ENCODE data around the gene VAMP8.
A peak's percentile ranks its signal among the peaks of the same experiment; 100 is the strongest.

The VAMP8 gene

DNA sequence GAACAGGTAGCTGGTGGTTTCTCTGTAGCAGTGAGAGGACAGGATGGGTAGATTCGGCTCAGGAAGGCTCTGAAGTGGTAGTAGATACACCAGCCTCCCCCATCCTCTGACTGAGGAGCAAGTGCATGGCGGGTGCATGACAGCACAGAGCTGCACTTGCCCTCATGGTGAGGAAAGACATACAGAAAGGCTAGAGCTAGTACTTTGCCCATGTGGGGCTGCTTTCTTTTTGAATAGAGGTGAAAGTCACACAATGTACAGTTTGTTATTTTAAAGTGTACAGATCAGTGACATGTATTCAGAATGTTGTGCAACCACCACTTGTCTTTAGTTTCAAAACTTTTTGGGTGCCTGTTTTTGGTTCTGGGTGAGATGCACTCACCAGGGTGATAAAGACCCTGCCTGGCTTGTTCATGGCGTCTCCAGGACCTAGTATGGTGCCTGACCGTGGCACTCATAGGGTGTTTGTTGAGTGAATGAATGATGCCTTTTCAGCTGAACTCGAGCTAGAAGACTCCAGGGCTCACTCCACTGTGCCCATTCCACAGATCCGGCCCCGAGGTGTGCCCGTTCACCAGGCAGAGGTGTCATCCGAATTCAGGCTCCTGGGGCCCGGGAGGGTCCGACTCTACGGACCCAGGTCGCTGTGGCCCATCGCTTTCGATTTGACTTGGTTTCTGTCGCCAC, 6.4 kb downstream of the VAMP8 start:
- TF ChIP-seq, protein P1, sequence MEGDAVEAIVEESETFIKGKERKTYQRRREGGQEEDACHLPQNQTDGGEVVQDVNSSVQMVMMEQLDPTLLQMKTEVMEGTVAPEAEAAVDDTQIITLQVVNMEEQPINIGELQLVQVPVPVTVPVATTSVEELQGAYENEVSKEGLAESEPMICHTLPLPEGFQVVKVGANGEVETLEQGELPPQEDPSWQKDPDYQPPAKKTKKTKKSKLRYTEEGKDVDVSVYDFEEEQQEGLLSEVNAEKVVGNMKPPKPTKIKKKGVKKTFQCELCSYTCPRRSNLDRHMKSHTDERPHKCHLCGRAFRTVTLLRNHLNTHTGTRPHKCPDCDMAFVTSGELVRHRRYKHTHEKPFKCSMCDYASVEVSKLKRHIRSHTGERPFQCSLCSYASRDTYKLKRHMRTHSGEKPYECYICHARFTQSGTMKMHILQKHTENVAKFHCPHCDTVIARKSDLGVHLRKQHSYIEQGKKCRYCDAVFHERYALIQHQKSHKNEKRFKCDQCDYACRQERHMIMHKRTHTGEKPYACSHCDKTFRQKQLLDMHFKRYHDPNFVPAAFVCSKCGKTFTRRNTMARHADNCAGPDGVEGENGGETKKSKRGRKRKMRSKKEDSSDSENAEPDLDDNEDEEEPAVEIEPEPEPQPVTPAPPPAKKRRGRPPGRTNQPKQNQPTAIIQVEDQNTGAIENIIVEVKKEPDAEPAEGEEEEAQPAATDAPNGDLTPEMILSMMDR (IDR thresholded peaks at IDR 0.05; ENCODE audit: borderline replicate concordance, insufficient read depth, low read depth, low read length) = no peak
- H3K4me3 ChIP-seq (ENCODE audit: low read depth, low read length) = no peak overlapping the region

- TF ChIP-seq, protein P1 (IDR thresholded peaks at IDR 0.05; ENCODE audit: borderline replicate concordance, insufficient read depth, low read depth, low read length) = no peak
- peak within 1 kb of the TSS; percentile 44 for H3K4me3 ChIP-seq (ENCODE audit: low read depth, low read length)
Observed at GRCh38 chr2:85584354-85584856, 7.0 kb downstream of the VAMP8 start, which contains the start of gene VAMP5. TSS of gene VAMP5 (plus strand) at chr2:85584431. CDS start at chr2:85584491, 60 bp downstream.

GRCh38 chr2:85584857-85585780, 7.7 kb downstream of the VAMP8 start:
- peak overlapping the region; percentile 44 for H3K4me3 ChIP-seq (ENCODE audit: low read depth, low read length)
- TF ChIP-seq, protein P1 (IDR thresholded peaks at IDR 0.05; ENCODE audit: borderline replicate concordance, insufficient read depth, low read depth, low read length) = no peak

GRCh38 chr2:85585781-85586105, 8.4 kb downstream of the VAMP8 start:
- TF ChIP-seq, protein P1 (IDR thresholded peaks at IDR 0.05; ENCODE audit: borderline replicate concordance, insufficient read depth, low read depth, low read length) = no peak
- no peak overlapping the region for H3K4me3 ChIP-seq (ENCODE audit: low read depth, low read length)

GRCh38 chr2:85588236-85588635, 10.8 kb downstream of the VAMP8 start:
- TF ChIP-seq, protein P1 (IDR thresholded peaks at IDR 0.05; ENCODE audit: borderline replicate concordance, insufficient read depth, low read depth, low read length) = no peak
- H3K4me3 ChIP-seq (ENCODE audit: low read depth, low read length) = no peak overlapping the region

DNA sequence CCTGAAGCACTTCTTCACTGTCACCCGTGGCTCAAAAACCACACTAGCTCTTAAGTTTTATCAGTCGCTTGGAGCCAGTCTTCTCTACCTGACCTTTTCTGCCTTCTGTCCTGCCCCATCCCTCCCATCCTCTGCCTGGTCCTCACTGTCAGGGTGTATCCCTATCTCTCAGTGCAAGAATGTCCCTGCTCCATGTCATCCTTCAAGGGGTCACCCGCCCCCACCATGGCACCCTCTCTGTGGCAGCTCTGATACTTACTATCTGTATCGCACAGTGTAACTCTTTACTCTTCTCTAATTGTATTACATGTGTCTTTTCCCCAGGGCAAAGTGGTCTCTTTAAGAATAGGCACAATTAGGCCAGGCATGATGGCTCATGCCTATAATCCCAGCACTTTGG, 11.3 kb downstream of the VAMP8 start:
- TF ChIP-seq, protein P1 (IDR thresholded peaks at IDR 0.05; ENCODE audit: borderline replicate concordance, insufficient read depth, low read depth, low read length) = no peak
- no peak overlapping the region for H3K4me3 ChIP-seq (ENCODE audit: low read depth, low read length)
